HG02840 (cell line): ENCODE data around the gene GJD4.

Source experiments
- ATAC-seq: cut with Tn5 transposase; IDR thresholded peaks from one replicate; pipeline ENCODE4 v1.9.1; 2021; ENCODE audit warnings: mild to moderate bottlenecking, moderate library complexity, moderate number of reproducible peaks; ENCODE audit not compliant: unreplicated experiment, low FRiP score

Gene GJD4

GRCh38 chr10:35644050-35644950 is 39.2 kb downstream of the GJD4 start:
- ATAC-seq: no peak

GRCh38 chr10:35650894-35651293 is 45.8 kb downstream of the GJD4 start:
- ATAC-seq: no peak

- ATAC-seq: no peak
These were observed 47.7 kb downstream of the GJD4 start for GRCh38 chr10:35652824-35653223.

DNA sequence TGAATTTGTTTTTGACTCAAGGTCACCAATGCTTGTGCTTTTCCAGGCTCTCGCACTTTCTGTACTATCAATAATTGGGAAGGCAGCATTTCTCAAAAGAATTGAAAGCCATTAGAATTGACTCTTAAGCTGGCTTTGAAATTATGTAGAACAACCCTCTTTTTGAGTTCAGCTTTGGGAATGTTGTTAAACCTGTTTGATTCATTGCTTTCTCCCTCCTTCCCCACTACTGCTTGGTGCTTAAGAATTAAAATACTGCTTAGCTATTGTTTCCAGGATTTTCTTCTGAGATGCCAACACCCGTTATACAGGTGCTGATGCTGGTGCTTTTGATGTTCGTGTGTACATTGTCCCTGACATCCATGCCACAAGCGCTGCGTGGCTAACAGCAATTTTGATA is 52.5 kb downstream of the GJD4 start:
- no peak for ATAC-seq
